GM08714 (cell line): ENCODE data around the gene DNMT3A.

ENCODE experiments used
- H3K4me3 ChIP-seq: fragments of 200-500 bp; sonication (Bioruptor generic); 2 replicates; pipeline ENCODE4 v1.5.1; 2014; ENCODE audit warnings: mild to moderate bottlenecking, low read length, inconsistent platforms
- ZNF274 ChIP-seq: IDR thresholded peaks from 2 replicates; pipeline ENCODE4 v1.6.1; 2012; ENCODE audit warnings: mild to moderate bottlenecking, low read depth, low read length

The DNMT3A gene

DNA sequence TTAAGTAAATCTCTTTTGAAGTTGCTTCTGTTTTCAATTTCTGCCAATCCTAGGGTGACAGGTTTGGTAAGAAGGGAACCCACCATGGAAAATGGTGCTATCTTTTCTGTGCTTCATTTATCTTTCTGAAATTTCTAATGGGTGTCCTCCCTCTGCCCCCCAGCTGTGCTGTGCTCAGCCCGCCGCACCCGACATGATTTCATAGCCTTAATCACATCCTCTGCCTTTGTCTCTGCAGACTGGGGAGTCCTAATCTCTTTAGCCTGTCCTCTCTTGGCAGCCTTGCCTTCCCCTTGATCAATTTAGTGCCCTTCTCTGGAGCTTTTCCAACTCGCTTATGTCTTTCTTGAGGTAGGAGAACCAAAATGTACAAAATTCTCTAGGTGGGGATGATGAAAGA lies 49.3 kb downstream of the DNMT3A start:
- TF ChIP-seq ZNF274 = no peak
- H3K4me3 ChIP-seq = no peak overlapping the region

DNA sequence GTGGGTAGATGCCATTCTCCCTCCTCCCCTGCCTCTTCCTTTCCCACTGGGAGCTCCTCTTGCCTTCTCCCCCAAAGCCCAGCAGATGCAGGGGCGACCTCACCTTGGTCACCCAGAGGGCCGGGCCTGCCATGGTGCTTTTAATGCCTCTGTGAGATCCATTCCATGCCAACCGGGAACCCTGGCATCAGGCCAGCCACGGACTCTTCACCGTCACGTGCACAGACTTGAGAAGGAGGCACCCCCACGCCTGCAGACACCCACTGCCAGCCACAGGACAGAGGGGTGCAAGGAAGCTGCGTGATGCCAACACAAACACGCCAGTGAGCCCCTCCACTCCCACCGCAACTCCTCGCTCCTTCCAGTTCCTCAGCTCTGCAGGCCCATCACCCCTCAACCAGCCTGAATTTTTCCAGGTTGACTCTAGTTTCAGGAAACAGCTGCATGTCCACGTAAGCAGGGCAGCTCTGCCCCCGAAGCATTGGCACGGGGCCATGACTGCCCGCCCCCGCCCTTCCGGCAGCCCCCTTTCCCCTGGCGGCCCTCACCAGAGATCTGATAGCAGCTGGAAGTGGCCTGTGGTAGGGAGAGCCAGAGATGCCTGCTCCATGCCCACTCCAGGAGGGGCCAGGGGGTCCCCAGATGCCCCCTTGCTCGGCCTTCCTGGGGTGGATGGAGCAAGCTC lies 50.8 kb downstream of the DNMT3A start:
- H3K4me3 ChIP-seq = no peak overlapping the region
- no peak for TF ChIP-seq ZNF274

DNA sequence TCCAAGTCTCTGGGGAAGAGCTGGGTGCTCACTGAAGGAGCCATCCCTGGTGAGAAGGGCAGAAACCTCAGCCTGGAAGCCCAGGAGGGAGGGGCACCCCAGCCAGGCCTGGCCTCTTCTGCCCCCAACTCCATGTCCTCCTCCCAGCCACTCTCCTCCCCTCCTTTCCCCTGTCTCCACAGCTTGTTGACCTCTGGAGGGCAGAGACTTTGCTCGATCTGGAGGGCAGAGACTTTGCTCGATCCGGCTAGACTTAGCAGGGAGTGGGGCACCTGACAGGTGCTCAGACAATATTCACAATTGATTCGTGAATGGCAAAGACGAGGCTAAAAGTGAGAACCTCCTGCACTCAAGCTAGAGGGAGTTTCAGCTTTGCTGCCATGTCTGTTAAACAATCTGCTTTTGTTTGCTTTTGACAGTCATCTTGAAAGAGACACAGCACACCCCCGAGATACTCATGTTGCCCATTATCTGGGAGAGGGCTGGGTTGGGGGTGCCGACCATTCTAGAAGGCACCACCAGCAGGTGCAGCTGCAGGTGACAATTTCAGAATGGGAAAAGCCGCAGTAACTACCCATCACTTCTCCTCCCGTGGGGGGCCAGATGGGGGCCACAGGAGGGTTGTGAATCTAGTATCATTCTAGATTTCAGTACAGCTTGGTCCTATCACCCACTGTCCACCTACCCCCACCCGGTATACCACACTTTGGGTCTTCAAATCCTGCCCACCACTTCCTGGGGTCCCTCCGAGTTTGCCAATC lies 54.8 kb downstream of the DNMT3A start:
- TF ChIP-seq ZNF274 = no peak
- H3K4me3 ChIP-seq = no peak overlapping the region

DNA sequence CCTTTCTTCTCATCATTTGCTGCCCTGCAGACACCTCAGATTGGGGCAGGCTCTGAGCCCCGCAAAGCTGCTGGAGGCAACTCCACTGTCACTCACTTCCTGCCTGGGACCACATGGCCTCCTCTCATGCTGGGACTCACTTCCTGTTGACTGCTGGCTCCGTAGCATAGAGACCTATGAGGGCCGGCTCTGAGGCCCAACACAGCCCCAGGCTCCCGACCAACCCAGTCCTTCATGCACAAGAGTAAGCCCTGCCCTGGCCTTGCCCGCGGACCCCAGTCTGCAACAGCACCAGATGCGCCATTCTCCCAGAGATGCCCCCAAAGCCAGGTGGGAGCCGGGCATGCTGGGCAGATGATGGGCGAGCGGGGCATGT lies 55.7 kb downstream of the DNMT3A start:
- H3K4me3 ChIP-seq = no peak overlapping the region
- TF ChIP-seq ZNF274 = no peak

DNA sequence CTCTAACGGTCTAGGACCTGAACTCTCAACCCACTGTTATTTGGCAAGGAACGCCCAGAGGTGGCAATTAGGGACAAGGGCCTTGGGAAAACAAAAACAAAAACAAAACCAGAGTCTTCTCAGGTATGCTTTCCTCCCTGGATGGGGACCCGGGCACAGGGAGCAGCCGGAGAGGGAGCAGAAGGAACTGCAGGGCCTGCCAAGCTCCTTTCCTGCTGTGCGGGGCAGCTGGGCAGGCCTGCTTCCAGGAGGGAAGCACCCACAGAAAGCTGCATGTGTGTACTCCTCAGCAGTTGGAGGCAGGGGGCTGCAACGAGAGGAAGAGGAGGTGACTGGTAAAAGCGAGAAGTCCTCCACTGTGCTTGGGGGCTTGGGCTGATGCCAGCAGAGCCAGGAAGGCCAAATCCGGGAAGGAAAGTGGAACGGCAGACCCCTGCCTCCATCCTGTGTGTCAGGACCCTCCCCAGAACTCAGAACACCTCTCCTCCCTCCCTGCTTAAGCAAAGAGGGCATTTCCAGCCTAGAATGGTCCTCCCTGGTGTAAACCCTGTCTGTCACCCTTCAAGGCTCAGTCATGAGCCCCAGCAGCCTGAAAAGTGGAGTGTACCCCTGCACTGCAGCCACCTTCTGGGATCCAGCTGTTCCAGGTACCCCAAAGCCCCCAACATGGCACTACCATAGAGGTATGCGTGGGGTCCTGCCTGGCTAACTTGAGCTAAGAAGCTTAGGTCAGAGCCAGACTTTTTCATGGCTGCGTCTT lies 56.3 kb downstream of the DNMT3A start:
- no peak for TF ChIP-seq ZNF274
- no peak overlapping the region for H3K4me3 ChIP-seq

DNA sequence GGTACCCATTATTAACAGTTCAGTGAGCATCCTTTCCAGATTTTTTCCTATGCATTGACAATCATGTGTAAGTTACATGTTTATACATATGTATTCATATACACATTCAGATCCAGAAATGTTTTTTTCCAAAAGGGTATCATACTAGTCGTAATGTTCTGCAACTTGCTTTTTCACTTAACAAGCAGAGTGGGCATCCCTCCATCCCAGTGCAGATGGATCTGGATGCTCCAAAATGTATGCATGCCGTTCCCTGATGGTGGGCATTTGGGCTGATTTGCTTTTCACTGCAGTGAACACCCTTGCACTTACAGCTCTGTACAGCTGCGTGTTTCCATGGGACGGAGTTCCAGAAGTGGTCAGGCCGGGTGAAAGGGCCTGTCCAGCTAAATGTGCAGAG lies 57.0 kb downstream of the DNMT3A start:
- H3K4me3 ChIP-seq = no peak overlapping the region
- no peak for TF ChIP-seq ZNF274

DNA sequence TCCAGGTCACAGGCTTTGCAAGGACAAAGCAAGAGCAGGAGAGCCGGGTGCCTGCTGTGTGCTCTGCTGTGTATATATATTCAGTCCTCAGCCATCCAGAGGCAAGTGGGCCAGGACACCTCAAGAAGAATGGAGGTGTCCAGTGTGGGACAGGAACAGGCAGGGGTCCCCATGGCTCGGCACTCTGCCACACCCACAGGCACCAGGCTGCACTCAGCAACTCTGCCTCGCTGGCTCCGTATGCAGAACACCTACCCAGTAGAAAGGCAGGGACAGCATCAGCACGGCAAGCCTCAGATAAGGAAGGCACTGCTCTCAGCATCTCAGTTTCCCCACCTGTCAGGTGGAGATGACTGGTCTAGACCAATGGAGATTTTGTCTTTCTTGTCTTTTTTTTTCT lies 57.8 kb downstream of the DNMT3A start:
- no peak overlapping the region for H3K4me3 ChIP-seq
- TF ChIP-seq ZNF274 = no peak

DNA sequence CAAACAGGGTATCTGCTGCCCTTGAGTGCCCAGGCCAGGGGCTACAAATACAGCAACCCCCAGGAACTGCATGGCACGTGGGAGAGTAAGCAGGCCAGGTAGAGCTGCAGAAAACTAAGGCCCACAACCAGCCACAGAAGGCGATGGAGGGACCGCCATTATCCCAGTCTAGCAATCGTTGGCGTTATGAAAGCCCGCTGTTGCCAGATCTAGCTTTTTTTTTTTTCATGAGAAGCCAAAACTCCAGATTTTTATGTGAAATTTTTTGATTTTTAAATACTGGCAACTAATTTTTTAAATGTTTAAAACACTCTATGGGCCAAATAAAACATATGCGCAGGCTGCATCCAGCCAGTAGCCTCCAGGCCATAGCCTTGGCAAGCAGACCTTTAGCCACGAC lies 59.8 kb downstream of the DNMT3A start:
- no peak overlapping the region for H3K4me3 ChIP-seq
- TF ChIP-seq ZNF274 = no peak

DNA sequence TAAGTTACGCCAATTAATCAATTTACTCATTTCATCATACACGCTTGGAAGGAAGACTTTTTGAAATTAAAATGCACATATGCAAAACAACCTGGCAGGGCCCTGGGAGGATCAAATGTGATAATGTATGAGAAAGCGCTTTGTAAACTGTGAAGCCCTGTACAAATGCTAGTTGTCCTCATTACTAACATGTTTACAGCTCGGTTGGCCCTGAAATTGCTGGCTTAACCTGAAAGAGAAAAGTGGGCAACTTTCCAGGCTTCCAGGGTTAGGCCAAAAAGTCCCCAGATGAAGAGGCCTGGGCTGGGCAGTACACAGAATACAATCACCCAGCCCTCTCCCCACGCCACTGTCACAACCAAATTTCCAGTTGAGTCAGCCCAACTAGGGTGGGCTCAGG lies 60.2 kb downstream of the DNMT3A start:
- no peak overlapping the region for H3K4me3 ChIP-seq
- no peak for TF ChIP-seq ZNF274

DNA sequence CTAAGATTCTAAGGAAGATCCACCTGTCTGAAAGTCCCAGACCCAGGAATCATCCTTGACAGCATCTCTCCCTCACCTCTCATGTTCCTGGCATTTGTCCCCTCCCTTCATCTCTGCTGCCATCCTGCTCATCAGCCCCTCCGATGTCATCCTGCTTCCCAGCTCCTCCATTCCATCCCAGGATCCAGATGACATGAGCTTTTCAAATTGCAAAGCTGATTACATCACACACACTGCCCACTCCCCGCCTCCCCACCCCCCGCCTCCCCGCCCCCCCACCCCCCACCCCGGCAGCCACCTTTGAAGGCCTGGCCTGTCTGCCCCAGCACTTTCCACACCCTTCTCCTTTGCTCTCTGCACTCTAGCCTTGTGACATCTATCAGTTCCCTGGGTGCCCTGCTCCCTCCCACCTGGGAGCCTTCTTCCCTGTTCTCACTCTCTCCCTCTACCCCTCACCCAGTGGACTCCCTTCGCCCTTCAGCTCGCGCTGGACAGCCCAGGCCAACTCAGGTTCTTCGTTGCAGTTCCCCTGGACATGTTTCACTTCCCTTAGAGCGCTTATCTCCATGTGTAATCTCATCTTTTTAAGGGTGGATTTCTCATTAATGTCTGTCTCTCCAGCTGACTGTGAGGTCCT lies 61.6 kb downstream of the DNMT3A start:
- no peak for TF ChIP-seq ZNF274

DNA sequence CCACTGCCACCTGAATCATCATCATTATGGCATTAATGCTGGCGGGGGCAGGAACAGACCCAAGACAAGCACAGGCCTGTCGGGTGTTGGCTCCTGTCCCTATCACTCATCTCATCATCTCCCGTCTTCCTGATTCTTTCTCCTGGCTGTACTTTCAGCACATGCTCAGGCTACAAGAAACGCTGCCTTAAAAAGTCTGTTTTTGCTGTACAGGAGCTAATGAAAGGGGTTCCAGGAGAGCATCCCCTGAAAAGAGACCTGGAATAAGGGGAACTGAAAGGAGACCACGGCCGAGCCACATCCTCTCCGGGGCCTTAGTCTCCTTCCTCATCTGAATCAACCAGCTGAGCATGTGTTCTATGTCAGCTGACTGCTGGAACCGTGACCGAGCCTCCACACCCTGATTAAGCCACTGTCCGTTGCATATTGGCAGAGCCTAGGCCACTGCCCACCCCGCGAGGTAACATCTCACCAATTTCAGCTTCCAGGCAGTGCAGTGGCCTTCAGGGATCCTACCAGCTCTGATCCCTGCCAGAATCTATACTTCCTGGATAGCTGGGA lies 62.6 kb downstream of the DNMT3A start:
- no peak for TF ChIP-seq ZNF274

More for the DNA sequence above, 61.6 kb downstream of the DNMT3A start:
- H3K4me3 ChIP-seq = no peak overlapping the region

DNA sequence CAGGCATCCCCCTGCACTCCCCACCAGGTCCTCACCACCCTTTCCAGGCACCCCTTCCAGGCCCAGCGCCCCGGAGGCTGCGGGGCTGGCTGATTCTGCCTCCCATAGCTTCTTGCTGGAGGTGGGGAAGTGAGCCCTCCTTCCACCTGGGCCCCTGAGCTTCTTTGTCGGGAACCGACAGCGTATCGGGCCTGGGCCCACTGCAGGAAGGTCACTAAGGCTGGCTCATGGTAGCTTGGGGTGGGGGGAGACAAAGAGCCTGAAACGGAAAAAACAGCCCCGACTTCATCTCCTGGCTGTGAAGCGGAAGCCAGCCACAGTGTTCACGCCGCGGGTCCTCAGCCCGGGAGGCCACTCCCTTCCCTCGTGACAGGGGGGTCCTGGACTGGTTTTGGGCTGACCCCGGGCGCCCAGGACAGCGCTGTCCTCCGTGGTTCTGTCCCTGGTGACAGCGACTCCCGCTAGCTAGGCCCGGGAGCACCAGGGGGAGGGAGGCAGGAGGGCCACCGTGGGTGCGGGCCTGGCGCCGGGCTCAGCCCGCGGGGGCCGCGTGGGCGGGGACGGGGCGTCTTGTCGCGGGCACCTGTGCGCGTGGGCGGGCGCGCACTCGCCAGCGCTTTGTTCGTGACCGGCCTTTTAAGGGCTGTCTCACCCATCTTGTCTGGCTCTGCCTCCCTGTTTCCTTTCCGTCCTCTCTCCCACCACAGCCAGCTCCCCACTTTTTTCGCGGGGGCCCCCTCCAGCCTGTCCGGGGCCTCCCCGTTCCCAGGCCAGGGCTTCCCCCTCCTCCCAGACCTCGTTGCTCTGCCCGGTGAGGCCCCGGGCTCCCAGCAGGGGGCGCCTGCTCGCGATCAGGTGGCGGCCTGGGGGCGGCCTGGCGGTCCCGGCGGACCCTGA lies 64.9 kb downstream of the DNMT3A start:
- no peak overlapping the region; the same call in 1 of the 2 replicates for H3K4me3 ChIP-seq
- TF ChIP-seq ZNF274 = no peak

More for the DNA sequence above, 62.6 kb downstream of the DNMT3A start:
- no peak overlapping the region; the same call in 1 of the 2 replicates for H3K4me3 ChIP-seq

DNA sequence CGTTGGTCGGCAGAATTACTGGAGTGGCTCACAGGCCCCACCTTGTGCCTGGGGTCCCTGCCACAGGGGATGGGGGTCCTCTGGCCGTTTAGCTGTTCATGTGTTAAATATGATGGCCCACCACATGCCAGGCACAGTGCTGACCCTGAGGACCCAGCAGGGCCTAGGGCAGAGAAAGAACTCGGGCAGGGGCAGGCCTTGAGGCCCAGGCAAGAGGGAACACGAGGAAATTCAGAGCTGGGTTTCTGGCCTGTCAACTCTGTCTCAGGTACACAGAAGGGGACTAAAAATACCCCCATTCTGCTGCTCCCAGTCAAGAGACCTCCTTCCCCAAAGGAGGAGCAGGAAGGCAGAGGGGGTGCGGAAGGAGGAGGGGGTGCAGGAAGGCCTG lies 66.2 kb downstream of the DNMT3A start:
- TF ChIP-seq ZNF274 = no peak
- no peak overlapping the region for H3K4me3 ChIP-seq
